ENCODE measurements around the gene ZFP64. TPM values are rescaled to one million over a fixed set of nuclear protein-coding genes. Genes with fewer than 3 reads are reported as not detected.

Gene ZFP64
- total RNA-seq, 1 experiment from 2014 or later: 18.4 TPM

GRCh38 chr20:52142757-52143156 is 48.8 kb downstream of the ZFP64 start:
- in situ Hi-C loops (cut with HindIII; ENCODE audit: low pct_unique_long_range_greater_than_20kb, low sequenced_read_pairs): no loop called here
- BruUV-seq (replicated peaks): no TSS peak
- Histone ChIP-seq H3K9me3 (ENCODE audit: control insufficient read depth, insufficient read depth, low read depth, low read length) (no peaks in the 10 kb centered on the region), H3K4me3 (ENCODE audit: low read depth in 2 of 2, low read length in 2 of 2) (no peak overlapping the region), H3K4me1 (ENCODE audit: control insufficient read depth, insufficient read depth, low read length) (no peaks in the 10 kb centered on the region), H3K27ac (ENCODE audit: low read length) (no peak overlapping the region), H3K36me3 (ENCODE audit: control insufficient read depth, insufficient read depth, low read length) (no peaks in the 10 kb centered on the region), H3K27me3 (ENCODE audit: control insufficient read depth, insufficient read depth, low read length) (no peaks in the 10 kb centered on the region)
- CTCF ChIA-PET: no interaction called here
- no peak for ATAC-seq
- TF ChIP-seq POLR2AphosphoS5 (IDR thresholded peaks at IDR 0.05; ENCODE audit: low read depth, low read length): no peak
- TF ChIP-seq TCF7L2 (IDR thresholded peaks at IDR 0.05; ENCODE audit: low read depth, low read length): no peak
- no peak for TF ChIP-seq CTCF (IDR thresholded peaks at IDR 0.05)
- no peak for TF ChIP-seq REST (IDR thresholded peaks at IDR 0.05; ENCODE audit: insufficient read depth in 1 of 2, low read depth in 2 of 2, low read length in 1 of 2)
- no peak for TF ChIP-seq SIN3A (IDR thresholded peaks at IDR 0.05; ENCODE audit: borderline replicate concordance, insufficient read depth, low read depth, low read length)
- no peak for DNase-seq (ENCODE audit: low read depth, low spot score)
- POLR2A ChIA-PET: no interaction called here
- intact Hi-C loops (cut with micrococcal nuclease; ENCODE audit: unreplicated experiment): no loop called here

- no TSS peak for BruUV-seq (replicated peaks)
- in situ Hi-C loops (cut with HindIII; ENCODE audit: low pct_unique_long_range_greater_than_20kb, low sequenced_read_pairs) (no loop called here), intact Hi-C loops (cut with micrococcal nuclease; ENCODE audit: unreplicated experiment) (no loop called here)
- H3K27me3 ChIP-seq (ENCODE audit: control insufficient read depth, insufficient read depth, low read length): no peaks in the 10 kb centered on the region
- POLR2A ChIA-PET: interaction anchor here (0.5 kb wide), 1 partner anchor 75 kb away, joined by 3 read pairs; no protein-coding TSS in a partner anchor
- H3K9me3 ChIP-seq (ENCODE audit: control insufficient read depth, insufficient read depth, low read depth, low read length): no peaks in the 10 kb centered on the region
- CTCF ChIA-PET: interaction anchor here (1.7 kb wide), 1 partner anchor 11 kb away, joined by 8 read pairs; no protein-coding TSS in a partner anchor
- H3K4me3 ChIP-seq (ENCODE audit: low read depth in 2 of 2, low read length in 2 of 2): no peak overlapping the region
- H3K4me1 ChIP-seq (ENCODE audit: control insufficient read depth, insufficient read depth, low read length): no peaks in the 10 kb centered on the region
- no peak for ATAC-seq
- TF ChIP-seq REST (IDR thresholded peaks at IDR 0.05; ENCODE audit: insufficient read depth in 1 of 2, low read depth in 2 of 2, low read length in 1 of 2): no peak
- no peak for TF ChIP-seq SIN3A (IDR thresholded peaks at IDR 0.05; ENCODE audit: borderline replicate concordance, insufficient read depth, low read depth, low read length)
- TF ChIP-seq POLR2AphosphoS5 (IDR thresholded peaks at IDR 0.05; ENCODE audit: low read depth, low read length): no peak
- TF ChIP-seq TCF7L2 (IDR thresholded peaks at IDR 0.05; ENCODE audit: low read depth, low read length): no peak
- TF ChIP-seq CTCF (IDR thresholded peaks at IDR 0.05): no peak
- H3K36me3 ChIP-seq (ENCODE audit: control insufficient read depth, insufficient read depth, low read length): no peaks in the 10 kb centered on the region
- DNase-seq (ENCODE audit: low read depth, low spot score): no peak
- no peak overlapping the region for H3K27ac ChIP-seq (ENCODE audit: low read length)
Observed at GRCh38 chr20:52139986-52140385, 51.6 kb downstream of the ZFP64 start.
